NK-92 (cell line): ENCODE data around the gene TLCD4.
"Not testable (repeated sequence)": the region's sequence is repeated elsewhere in the genome, so short reads cannot be mapped to it uniquely, and the experiment has no call there.

ENCODE experiments used
- DNase-seq: peaks from one replicate; lab custom pipeline; 2025; ENCODE audit not compliant: unreplicated experiment; lab: John Stamatoyannopoulos, UW

The TLCD4 gene, protein sequence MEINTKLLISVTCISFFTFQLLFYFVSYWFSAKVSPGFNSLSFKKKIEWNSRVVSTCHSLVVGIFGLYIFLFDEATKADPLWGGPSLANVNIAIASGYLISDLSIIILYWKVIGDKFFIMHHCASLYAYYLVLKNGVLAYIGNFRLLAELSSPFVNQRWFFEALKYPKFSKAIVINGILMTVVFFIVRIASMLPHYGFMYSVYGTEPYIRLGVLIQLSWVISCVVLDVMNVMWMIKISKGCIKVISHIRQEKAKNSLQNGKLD

DNA sequence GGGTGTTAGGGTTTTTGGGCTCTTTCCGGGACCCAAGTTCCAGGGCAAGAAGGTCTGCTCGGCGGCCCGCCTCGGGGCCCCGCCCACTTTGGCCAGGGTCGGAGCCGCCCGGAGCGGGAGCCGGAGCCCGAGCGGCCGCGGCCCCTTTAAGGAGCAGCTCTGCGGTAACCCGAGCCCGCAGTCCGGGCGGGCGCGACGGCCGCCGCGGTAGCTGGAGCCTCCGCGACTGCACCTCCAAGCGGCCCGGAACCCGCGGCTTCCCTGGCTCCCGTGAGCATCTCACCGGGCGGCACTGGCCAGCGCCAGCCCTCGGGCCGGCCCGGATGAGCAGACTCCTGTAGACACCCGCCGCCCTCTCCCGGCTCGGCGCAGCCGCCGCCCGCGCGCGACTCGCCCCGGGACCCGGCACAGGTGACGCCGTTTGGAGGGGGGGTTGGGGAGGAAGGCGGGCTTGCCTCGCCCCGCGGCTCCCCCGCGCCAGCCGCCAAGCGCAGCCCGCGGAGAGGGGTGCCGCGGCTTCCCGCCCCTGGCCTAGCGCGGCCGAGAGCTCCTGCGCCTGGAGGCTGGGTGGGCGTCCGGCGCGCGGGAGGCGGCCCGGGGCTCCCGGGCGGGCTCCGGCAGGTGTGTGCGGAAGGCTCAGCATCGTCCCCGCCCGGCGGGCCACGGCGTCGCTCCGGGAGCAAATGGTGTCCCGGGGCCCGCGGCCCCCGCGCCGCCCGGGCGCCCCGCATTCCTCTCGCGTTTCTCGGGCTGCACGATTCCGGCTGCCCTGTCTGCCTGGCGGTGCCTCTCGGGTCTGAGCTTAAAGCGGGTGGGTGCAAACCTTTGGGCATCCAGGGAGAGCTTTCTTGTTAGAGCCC is at the start of gene TLCD4:
TSS of gene TLCD4 (plus strand) at position 149 of the 860 bp plus-strand sequence. CDS start 26,547 bp downstream, outside the sequence.
- DNase-seq: no peak

DNA sequence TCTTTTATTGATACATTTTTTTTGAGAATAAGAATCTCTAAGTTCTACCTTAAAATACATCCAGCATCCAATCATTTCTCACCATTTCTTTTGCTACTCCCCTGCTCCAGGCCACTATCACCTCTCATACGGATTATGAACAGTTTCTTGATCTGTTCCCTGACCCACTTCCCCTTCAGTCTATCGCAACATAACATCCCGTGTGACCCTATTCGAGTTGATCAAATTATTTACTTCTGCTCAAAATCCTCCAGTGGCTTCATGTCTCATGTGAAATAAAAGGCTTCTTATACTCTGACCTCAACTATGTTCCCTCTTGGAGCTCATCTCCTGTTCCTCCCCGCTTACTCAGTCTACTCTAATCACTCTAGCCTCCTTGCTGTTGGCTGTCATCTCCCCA is 49.6 kb upstream of the TLCD4 start:
- no peak for DNase-seq

DNA sequence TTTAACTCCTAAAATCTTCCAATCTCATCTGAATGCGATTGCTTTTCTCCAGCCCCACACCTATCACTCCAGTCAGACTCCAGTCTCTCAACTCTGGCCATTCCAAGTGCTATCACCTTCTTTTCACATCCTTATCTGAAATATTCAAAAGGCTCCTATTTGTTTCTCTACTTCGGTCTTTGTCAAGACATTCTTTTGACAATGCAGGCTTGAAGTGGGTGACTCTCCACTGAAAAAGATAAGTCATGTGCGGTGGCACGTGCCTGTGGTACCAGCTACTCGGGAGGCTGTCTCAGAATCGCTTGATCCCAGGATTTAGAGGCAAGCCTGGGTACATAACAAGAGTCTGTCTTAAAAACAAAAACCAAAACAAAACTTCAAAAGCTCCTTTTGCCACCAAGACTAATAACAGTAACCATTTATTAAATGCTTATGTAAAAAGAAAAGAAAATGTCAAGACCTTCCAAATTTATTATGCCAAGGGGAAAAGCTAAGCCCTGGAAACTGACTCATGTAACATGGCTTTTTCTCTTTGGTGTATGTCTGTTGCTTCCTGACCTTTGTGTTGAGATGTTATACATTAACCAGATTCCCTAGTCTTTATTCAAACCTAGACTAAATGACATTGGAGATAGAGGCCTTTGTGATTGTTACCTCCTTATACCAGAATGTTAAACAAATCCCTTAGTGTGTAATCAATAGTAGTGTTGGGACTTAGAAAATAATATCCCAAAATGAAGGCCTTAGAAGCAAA is 48.0 kb upstream of the TLCD4 start:
- DNase-seq: no peak

DNA sequence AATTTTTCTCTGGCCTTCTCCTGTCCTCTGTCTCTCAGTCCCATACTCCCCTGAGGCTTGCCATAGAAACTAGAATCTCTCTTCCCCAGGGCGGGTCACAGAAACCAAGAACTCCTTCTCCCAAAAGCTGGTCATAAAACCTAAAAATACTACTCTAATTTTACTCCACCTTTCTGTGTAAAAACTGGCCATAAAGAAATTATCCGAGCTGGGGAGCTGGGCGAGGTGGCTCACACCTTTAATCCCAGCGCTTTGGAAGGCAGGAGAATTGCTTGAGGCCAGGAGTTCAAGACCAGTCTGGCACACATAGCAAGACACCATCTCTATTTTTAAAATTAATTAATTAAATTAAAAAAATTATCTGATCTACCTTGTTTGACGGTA is 47.5 kb upstream of the TLCD4 start:
- DNase-seq: no peak

DNA sequence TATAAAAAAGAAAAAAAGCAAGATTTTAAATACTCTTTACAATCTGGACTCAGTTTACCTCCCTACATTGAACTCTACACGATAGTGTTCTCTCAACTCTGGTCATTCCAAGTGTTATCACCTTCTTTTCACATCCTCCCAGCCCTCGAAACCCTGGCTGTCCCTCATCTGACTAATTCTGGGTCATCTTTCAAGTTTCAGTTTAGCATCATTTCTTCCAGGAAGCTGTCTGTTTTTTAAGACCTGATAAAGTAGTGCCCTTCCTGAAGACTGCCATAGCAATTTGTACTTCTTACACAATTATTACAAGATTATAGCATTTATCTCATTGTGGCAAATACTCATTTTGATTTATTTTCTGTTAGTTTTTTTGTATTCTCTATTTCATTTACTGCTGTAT is 45.6 kb upstream of the TLCD4 start:
- DNase-seq: no peak

DNA sequence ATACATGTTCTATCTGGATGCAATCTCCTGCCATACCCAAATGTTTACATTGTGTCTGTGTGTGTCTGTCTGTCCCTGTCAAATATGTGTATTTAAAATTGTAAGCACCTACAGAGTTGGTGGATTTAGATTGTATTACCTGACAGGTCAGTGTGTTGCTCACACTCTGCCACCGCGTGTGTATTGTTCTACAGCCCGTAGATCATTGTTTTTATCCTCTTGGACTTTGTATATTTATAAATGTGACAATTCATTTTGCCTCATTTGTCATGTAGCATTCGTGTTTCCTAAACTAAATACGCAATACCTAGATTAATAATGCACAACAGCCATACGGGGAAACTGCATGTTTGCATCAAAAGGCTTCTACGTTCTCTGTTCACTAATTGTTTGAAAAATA is 45.0 kb upstream of the TLCD4 start:
- no peak for DNase-seq

DNA sequence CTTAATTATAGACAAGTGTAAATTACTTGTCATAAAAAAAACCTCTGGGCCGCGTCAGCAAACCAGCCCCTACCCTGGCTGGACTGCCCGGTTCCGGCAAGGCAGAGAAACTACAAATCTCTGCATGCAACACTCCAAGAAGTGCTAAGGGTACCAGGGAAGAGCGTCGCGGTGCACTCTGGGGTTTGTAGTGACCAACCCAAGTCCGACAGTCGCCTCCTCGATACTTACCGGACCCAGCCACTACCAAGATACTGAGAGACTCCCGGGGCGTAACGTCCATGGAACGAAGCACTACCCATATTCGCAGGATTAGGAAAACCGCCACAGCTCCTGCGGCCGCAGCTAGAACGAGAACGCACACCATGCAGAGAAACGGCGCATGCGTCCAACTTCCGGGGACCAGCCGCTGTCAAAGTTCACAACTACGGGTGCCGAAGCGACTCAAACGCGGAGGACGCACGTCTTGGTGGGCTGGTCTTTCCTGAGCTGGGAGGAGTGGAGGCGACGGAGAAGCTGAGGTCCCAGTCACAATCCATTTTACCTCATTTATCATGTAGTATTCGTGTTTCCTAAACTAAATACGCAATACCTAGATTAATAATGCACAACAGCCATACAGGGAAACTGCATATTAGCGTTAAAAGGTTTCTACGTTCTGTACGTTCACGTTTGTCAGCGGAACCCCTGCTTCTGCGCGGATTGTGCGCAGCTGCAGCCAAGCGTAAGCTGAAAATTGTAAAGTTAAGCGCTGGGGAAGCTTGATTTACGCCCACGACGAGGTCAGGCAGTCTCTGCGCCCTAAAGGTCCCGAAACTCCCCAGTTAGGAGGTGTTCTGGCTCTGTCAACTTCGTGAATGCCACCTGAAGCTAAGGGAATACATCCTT is 44.4 kb upstream of the TLCD4 start, which contains the start of gene ALG14:
TSS of gene ALG14 (minus strand) at position 420 of the 888 bp plus-strand sequence. CDS start at position 367, 53 bp downstream.
- DNase-seq: peak; percentile 19

DNA sequence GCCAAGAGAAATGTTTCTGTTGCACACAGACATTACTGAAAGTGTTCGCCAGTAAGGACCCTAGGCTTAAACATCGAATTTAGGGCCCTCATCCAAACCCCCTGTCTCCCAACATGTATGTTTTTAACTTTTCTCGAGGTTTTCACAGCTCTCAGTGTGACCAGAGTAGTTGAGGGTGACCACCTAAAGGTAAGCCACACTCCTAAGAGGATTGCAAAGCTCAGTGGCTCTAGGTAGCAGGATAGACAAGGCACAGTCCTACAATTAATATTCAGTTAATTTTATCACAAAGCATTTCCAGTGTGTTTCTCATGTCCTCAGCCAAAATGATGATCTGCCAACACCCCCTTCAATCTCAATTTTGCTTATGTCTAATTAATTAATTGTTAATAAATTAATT is 43.7 kb upstream of the TLCD4 start:
- DNase-seq: no peak

DNA sequence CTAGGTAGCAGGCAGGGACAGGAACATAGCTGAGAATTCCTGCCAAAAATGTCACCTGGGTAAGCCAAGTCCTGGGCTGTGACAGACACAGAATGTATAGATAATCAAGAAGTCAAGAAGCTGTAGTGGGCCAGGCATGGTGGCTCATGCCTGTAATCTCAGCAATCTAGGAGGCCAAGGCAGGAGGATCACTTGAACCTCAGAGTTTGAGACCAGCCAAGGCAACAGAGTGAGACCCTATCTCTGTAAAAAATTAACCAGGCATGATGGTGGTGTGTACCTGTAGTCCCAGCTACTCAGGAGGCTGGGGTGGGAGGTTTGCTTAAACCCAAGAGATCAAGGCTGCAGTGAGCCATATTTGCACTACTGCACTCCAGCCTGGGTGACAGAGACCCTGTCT is 41.1 kb upstream of the TLCD4 start:
- DNase-seq: no peak

DNA sequence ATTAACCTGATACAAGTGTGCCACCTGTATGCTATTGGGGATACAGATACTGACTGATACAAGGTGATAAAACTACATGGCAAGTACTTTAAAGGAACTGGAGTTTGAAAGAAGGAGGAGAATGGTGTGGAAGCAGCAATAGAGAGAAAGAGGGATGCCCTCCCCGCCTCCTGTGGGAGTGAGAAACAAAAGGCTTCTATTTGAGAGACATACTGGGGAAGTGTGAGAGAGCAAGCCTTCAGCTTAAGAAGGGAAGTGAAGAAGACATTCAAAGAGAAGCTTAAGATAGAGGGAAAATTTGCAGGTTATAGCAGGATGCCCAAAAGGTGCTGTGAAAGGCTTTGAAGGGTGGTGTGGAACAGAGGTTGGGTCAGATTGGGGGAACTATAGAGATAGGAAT is 36.7 kb upstream of the TLCD4 start:
- DNase-seq: no peak

DNA sequence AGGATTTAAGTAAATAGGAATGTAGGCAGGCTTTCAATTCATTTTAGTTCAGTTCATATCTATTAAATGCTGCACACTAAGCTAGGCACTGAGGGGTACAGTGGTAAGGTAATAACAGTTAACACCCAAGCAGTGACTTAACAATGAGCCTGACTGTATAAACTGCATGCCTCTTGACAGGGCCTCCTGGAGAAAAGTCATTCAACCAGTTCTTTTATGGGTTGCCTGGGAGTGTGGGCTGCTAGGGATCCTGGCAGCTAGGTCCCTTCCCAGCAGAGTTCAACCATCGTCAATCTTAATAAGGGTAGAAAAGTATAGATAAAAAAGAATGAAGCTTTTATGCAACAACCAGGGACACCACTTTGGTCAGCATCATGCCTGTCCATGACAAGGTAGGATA is 36.3 kb upstream of the TLCD4 start:
- DNase-seq: no peak

DNA sequence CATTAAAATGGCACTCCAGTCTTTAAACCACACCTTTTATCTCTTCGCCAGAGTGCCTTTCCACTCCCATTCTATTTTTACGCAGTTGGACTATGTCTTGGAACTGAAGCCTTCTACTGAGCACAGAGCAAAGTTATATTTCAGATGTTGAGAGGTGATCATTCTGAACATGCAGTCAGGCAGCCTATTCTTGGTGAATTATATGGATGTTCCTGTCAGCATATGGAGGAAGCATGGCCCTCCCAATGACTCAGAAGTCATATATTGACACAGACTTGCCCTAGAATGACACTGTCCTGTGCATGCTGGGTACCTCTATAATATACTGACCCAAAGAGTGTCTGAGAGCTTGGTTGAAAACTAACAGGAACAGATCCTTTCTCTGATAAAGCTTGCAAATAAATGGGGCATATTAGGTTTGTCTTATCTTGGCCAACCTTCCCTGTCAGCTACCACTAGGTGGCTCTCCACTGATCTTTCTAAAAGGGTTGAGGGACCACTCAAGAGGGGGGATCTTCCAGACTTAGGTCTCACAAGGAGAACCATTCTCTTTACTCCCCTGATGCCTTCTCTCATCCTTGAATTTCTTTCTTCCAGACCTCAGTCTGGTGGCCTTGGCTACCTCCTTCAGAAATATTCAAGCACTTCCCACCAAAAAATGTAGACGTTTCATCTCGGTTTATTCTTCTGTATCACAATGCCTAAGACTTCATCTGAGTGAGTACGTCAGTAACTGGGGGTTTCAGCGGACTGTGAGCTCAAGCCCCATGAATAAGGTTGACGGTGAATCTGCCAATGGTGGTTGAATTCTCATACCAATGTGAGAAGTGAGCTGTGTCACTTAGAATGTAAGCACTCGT is 32.6 kb upstream of the TLCD4 start:
- no peak for DNase-seq

DNA sequence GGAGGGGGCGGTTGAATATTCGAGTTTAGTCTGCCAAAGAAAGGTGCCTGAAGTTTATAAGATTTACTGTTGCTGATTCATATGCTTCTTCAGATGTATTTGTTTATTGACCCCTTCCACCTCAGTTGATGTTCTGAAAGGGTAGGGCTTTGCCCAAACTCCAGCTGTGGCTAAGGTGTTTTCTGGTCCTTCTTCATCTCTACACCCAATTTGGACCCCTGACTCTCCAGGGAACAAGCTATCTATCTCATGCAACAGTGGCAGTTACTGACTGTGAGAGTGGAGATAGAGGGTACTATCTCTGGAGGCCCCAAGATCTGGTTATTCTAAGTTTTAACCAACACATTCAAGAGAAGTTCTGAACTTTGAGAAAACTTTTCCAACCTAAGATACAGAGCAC is 31.8 kb upstream of the TLCD4 start:
- no peak for DNase-seq

DNA sequence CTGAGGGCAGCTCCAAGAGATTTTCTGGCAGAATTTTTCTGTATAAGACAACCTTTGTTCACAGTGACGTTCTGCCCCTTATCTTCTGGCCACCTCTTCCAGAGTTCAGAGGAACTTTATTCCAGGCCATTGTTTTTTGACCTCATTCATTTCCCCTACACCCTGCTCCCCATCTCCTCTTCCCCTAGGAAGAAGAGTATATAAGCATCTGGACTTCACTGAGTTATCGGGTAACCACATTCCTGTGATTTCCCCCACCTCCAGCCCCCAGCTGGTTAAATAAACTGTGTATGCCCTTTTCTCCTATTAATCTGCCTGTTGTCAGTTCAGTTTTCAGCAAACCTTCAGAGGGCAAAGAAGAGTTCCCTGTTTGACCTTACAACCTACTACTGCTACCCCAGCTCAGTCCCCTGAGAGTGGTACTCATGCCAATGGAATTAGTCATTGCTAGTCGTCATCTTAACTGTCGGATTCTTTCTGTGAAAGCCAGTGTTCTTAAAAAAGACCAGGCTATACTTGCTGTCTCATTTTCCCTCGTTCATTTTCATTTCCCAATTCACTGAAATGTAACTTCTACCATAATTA is 30.1 kb upstream of the TLCD4 start:
- DNase-seq: no peak

DNA sequence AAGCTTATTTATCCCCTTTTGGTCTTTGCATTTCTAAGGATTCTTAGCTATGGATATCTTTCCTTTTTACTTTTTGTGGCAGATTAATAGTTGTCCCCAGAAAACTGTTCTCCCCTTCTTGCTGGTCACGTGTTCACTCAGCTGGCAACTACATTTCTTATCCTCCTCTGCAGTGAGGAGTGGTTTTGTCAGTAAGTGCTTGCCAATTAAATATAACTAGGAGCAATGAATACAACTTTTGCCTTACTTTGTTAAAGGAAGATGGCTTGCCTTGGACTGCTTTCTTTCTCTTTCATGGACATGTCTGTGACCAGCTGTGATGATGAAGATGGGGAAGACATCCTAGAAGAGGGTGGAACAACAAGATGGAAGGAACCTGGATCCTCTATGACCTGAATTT is 28.9 kb upstream of the TLCD4 start:
- DNase-seq: no peak

DNA sequence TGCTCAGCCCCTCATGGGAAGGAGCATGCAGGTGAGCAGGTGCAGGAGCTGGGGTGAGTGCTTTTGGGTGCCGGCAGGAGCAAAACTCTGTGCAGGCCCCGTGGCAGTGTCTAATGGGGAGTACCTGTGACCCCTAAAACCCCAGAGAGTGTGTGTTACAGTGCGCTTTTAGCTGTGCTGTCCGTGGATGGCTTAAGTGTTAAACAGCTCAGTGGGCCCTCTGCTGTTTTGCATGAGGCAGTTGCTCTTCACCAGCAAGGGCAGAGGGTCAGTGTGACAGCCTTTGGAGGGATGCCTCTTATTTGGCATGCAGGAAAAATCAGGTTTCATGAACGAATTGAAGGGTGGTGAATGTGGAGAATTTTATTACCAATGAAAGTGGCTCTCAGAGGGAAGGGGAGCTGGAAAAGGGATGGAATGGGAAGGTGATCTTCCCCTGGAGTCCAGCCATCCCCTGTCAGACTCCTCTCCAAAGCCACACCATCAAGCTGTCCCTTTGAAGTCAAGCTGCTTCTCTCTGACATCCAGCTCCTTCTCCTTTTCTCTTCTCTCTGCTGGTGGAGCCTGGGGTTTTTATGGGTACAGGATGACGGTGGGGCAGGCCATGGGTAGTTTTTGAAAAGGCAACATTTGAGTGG is 27.4 kb upstream of the TLCD4 start:
- DNase-seq: no peak

DNA sequence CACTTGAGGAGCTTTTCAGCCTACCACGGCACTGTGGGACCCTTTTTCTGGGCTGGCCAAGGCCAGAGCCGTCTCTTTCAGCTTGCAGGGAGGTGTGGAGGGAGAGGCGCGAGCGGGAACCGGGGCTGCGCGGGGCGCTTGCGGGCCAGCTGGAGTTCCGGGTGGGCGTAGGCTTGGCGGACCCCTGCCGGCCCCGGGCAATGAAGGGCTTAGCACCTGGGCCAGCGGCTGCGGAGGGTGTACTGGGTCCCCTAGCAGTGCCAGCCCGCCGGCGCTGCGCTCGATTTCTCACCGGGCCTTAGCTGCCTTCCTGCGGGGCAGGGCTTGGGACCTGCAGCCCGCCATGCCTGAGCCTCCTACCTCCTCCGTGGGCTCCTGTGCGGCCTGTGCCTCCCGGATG is 25.9 kb upstream of the TLCD4 start:
- not testable (repeated sequence) for DNase-seq

DNA sequence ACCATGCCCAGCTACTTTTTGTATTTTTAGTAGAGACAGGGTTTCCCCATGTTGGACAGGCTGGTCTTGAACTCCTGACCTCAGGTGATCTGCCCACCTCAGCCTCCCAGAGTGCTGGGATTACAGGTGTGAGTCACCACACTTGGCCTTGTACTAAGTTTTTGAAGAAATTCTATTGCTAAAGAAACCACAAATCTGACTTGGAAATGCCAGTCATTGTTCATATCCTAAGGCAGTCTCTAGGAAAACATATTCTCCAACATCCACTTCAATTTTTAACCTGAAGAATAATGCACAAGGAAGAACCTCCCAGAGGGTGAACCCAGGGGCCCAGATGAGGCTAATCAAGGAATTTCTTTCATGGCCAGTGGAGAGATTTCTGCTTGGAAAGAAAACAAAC is 24.3 kb upstream of the TLCD4 start:
- DNase-seq: not testable (repeated sequence)

DNA sequence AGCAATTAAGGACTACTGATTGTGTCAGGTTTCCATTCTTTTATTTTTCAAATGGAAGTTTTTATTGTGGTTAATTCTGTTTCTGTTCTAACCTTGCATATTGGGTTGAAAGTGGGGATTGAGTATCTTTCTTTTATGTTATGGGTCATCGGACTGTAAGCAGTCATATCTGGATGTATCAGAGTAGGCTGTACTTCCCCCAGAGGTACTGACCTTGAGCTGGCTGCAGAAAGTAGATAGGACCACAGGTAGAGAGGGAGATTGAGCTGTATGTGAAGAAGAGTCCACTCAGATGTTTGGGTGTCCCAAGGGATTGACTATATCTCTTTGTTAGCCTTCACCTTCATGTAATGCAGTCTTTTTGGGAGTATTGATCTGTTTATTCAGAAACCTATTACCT is 23.9 kb upstream of the TLCD4 start:
- no peak for DNase-seq
